HCT116 (cell line): ENCODE measurements around the gene SMOC1. TPM values are rescaled to one million over a fixed set of nuclear protein-coding genes. Genes with fewer than 3 reads are reported as not detected.

ENCODE experiments used
- ATAC-seq: fragments of 200-7000 bp; cut with Tn5 transposase; 2 replicates; pipeline ENCODE4 v1.9.1; 2020; ENCODE audit warnings: mild to moderate bottlenecking, moderate library complexity
- BruUV-seq: library from RNA; stranded (reverse); fragments of 400-500 nt; replicated peaks from 2 replicates; lab custom pipeline; 2021; lab: Mats Ljungman, UMichigan
- CTCF ChIA-PET: fragments of 300-600 bp; sonication (Branson Sonifier 250); formaldehyde crosslinking; loops from one replicate; lab custom pipeline; 2021; ENCODE audit warnings: antibody characterized with exemption; lab: Charles Lee
- POLR2A ChIA-PET: fragments of 300-600, 350-600 bp; sonication (Branson Sonifier 250); formaldehyde crosslinking; loops from one replicate; lab custom pipeline; 2021; ENCODE audit warnings: antibody characterized with exemption; lab: Charles Lee
- RAD21 ChIA-PET, 2 experiments: fragments of 300-600 bp; sonication (Branson Sonifier 250); formaldehyde crosslinking; loops; one replicate each; lab custom pipeline; 2023; ENCODE audit warnings: low total read pairs in 2 of 2; ENCODE audit not compliant: uncharacterized antibody in 2 of 2, unreplicated experiment in 2 of 2, low non-redundant PET in 1 of 2; lab: Charles Lee
- DNase-seq: peaks from one replicate; pipeline ENCODE4 v3.0.0-alpha.2; 2010; ENCODE audit warnings: low read depth, low spot score
- H2AFZ ChIP-seq: fragments of 200-600 bp; shearing (Covaris generic), sonication (generic); 2 replicates; pipeline ENCODE4 v1.6.1; 2017; ENCODE audit warnings: low read depth, mixed run types, mixed read lengths, antibody characterized with exemption, low read length; ENCODE audit not compliant: poor library complexity, severe bottlenecking
- H3K27ac ChIP-seq: 2 replicates; pipeline ENCODE4 v1.5.1; 2012; ENCODE audit warnings: low read depth, low read length
- H3K27me3 ChIP-seq: fragments of 200-600 bp; sonication (generic); 2 replicates; pipeline ENCODE4 v1.6.1; 2016; ENCODE audit warnings: mixed run types, low read length, mixed read lengths; ENCODE audit not compliant: insufficient read depth
- H3K36me3 ChIP-seq, 2 experiments: fragments of 200-500 bp in 1 of 2; fragments of 200-600 bp in 1 of 2; sonication (Bioruptor generic) in 1 of 2; sonication (generic) in 1 of 2; 2 replicates each; pipeline versions ENCODE4 v1.5.1 to v1.6.1; 2014 to 2016; ENCODE audit warnings: low read length in 2 of 2, inconsistent platforms in 1 of 2, mixed read lengths in 1 of 2, mixed run types in 1 of 2; ENCODE audit not compliant: insufficient read depth in 2 of 2, control insufficient read depth in 1 of 2
- H3K4me1 ChIP-seq, 2 experiments: fragments of 200-600 bp in 1 of 2; sonication (generic) in 1 of 2; 2 replicates each; pipeline versions ENCODE4 v1.5.1 to v1.6.1; 2012 to 2017; ENCODE audit warnings: low read length in 2 of 2, inconsistent platforms in 1 of 2, mild to moderate bottlenecking in 1 of 2, mixed read lengths in 1 of 2, mixed run types in 1 of 2, moderate library complexity in 1 of 2; ENCODE audit not compliant: insufficient read depth in 2 of 2, control insufficient read depth in 1 of 2
- H3K4me2 ChIP-seq: fragments of 200-600 bp; sonication (generic); 2 replicates; pipeline ENCODE4 v1.6.1; 2017; ENCODE audit warnings: mixed run types, low read length, mixed read lengths
- H3K4me3 ChIP-seq, 2 experiments: fragments of 200-600 bp in 1 of 2; sonication (generic) in 1 of 2; replicated peaks in 1 of 2; 2 replicates each; pipeline ENCODE4 v1.5.1; 2011 to 2016; ENCODE audit warnings: low read length in 2 of 2, control low read depth in 1 of 2, low read depth in 1 of 2, mild to moderate bottlenecking in 1 of 2, mixed read lengths in 1 of 2, mixed run types in 1 of 2
- H3K79me2 ChIP-seq: fragments of 200-600 bp; sonication (generic); 2 replicates; pipeline ENCODE4 v1.6.1; 2017; ENCODE audit warnings: mild to moderate bottlenecking, mixed run types, low read length, moderate library complexity, mixed read lengths; ENCODE audit not compliant: insufficient read depth
- H3K9ac ChIP-seq: fragments of 200-600 bp; sonication (generic); 2 replicates; pipeline ENCODE4 v1.6.1; 2016; ENCODE audit warnings: low read length, mixed read lengths
- H3K9me2 ChIP-seq: fragments of 200-600 bp; sonication (generic), shearing (Covaris generic); 2 replicates; pipeline ENCODE4 v1.6.1; 2017; ENCODE audit warnings: mixed run types, mild to moderate bottlenecking, moderate library complexity; ENCODE audit not compliant: insufficient read depth
- H3K9me3 ChIP-seq, 2 experiments: fragments of 200-500 bp in 1 of 2; fragments of 200-600 bp in 1 of 2; sonication (Bioruptor generic) in 1 of 2; sonication (generic) in 1 of 2; 2 replicates each; pipeline ENCODE4 v1.6.1; 2014 to 2017; ENCODE audit warnings: low read length in 2 of 2, mixed read lengths in 2 of 2, inconsistent platforms in 1 of 2, low read depth in 1 of 2, mild to moderate bottlenecking in 1 of 2, mixed run types in 1 of 2, moderate library complexity in 1 of 2; ENCODE audit not compliant: control insufficient read depth in 1 of 2, insufficient read depth in 1 of 2
- H4K20me1 ChIP-seq: fragments of 200-600 bp; sonication (generic), shearing (Covaris generic); 2 replicates; pipeline ENCODE4 v1.6.1; 2017; ENCODE audit warnings: mixed run types, mild to moderate bottlenecking, moderate library complexity; ENCODE audit not compliant: insufficient read depth
- EZH2phosphoT487 ChIP-seq: fragments of 200-600 bp; IDR thresholded peaks from 2 replicates; pipeline ENCODE4 v1.6.1; 2018; ENCODE audit warnings: antibody characterized with exemption, borderline replicate concordance
- POLR2A ChIP-seq: IDR thresholded peaks from 2 replicates; pipeline ENCODE4 v1.7.0; 2011; ENCODE audit warnings: borderline replicate concordance; ENCODE audit not compliant: insufficient read depth, insufficient read length; ENCODE audit errors: extremely low read depth
- SIN3A ChIP-seq: IDR thresholded peaks from 2 replicates; pipeline ENCODE4 v1.6.1; 2012; ENCODE audit warnings: low read depth
- SRF ChIP-seq: IDR thresholded peaks from 2 replicates; pipeline ENCODE4 v1.6.1; 2012; ENCODE audit warnings: low read depth
- intact Hi-C: fragments of 100-400 bp; cut with micrococcal nuclease; formaldehyde crosslinking; loops from 2 replicates; pipeline ENCODE4 v1.10.0; 2022
- total RNA-seq: library from RNA; stranded (reverse); gene quantifications from one replicate; pipeline ENCODE4 v1.2.1, GENCODE V29; 2021; ENCODE audit not compliant: unreplicated experiment
- TF ChIP-seq, protein P1 (sequence below): IDR thresholded peaks from 2 replicates; pipeline ENCODE4 v1.6.1; 2012

Gene SMOC1
- total RNA-seq, 1 experiment from 2014 or later, result not detected

DNA sequence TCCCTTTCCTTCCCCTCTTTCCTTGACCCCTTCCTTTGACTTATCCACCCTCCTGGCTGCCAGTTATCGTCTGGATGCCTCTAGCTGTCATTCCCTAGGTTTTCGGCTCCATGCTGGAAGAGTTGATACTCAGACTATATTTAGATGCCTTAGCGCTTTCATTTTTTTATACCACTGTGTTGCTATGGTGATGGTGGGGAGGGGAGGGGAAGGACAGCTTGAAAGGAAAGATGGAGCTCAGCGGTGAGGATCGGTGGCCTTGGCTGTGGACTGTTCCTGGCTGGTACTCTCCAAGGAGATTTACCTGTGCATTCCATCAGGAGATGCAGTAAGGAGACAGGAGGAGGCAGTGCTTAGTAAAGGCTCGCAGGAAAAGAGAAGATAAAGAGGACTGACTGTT, 200.9 kb downstream of the SMOC1 start:
- H3K27ac ChIP-seq, result no peak overlapping the region
- no peak overlapping the region for H3K4me2 ChIP-seq
- H3K36me3 ChIP-seq, result no peaks in the 10 kb centered on the region
- TF ChIP-seq, protein P1, sequence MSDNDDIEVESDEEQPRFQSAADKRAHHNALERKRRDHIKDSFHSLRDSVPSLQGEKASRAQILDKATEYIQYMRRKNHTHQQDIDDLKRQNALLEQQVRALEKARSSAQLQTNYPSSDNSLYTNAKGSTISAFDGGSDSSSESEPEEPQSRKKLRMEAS, result no peak
- TF ChIP-seq EZH2phosphoT487 (no peak), POLR2A (no peak), SRF (no peak), SIN3A (no peak)
- DNase-seq (no peak), ATAC-seq (no peak)
- no peak overlapping the region for H3K4me3 ChIP-seq
- ChIA-PET CTCF (no interaction called here), RAD21 (no interaction called here), POLR2A (no interaction called here)
- intact Hi-C loops, result no loop called here
- no peaks in the 10 kb centered on the region for H3K79me2 ChIP-seq
- no peaks in the 10 kb centered on the region for H3K9me3 ChIP-seq
- no peaks in the 10 kb centered on the region for H3K4me1 ChIP-seq
- peaks cover 54% of the 10 kb centered on the region for H3K27me3 ChIP-seq
- no peak overlapping the region for H3K9ac ChIP-seq
- H4K20me1 ChIP-seq, result no peaks in the 10 kb centered on the region
- no peaks in the 10 kb centered on the region for H3K9me2 ChIP-seq
- no peak overlapping the region for H2AFZ ChIP-seq
- BruUV-seq, result no TSS peak

Other genes starting within 250 kb of the SMOC1 start
- gene SRSF5, start 112.3 kb upstream of the SMOC1 start, total RNA-seq, result 258 TPM
- gene SLC10A1, start 82.2 kb upstream of the SMOC1 start, total RNA-seq, result not detected